Type B pancreatic cell (in vitro differentiated cells): Measurements from ENCODE around the gene KCNA2. TPM values are rescaled to one million over a fixed set of nuclear protein-coding genes. Genes with fewer than 3 reads are reported as not detected.

Source experiments
- DNase-seq: peaks from one replicate; pipeline ENCODE4 v3.0.0; 2021; ENCODE audit warnings: mixed read lengths; ENCODE audit not compliant: unreplicated experiment; ENCODE audit errors: extremely low spot score
- H3K27ac Mint-ChIP-seq: 2 replicates; pipeline ENCODE4 v1.8.0; 2021; ENCODE audit warnings: mild to moderate bottlenecking, mixed read lengths
- H3K27me3 Mint-ChIP-seq: 2 replicates; pipeline ENCODE4 v1.8.0; 2021; ENCODE audit warnings: mixed read lengths
- H3K36me3 Mint-ChIP-seq: 2 replicates; pipeline ENCODE4 v1.8.0; 2021; ENCODE audit warnings: mixed read lengths
- H3K4me1 Mint-ChIP-seq: one replicate; pipeline ENCODE4 v1.8.0; 2021; ENCODE audit warnings: mixed read lengths; ENCODE audit not compliant: unreplicated experiment
- H3K4me3 Mint-ChIP-seq: 2 replicates; pipeline ENCODE4 v1.8.0; 2021; ENCODE audit warnings: mild to moderate bottlenecking, mixed read lengths
- H3K9me3 Mint-ChIP-seq: 2 replicates; pipeline ENCODE4 v1.8.0; 2021; ENCODE audit warnings: mixed read lengths
- CTCF ChIP-seq: fragments of 200-600 bp; sonication (generic); conservative IDR thresholded peaks from 2 replicates; pipeline ENCODE4 v1.5.0; 2021; ENCODE audit warnings: antibody characterized with exemption, mild to moderate bottlenecking
- total RNA-seq: library from RNA; stranded (reverse); gene quantifications from 2 replicates; pipeline ENCODE4 v1.2.1, GENCODE V29; 2021; ENCODE audit warnings: low replicate concordance

Gene KCNA2
- total RNA-seq, 1 donor from 2014 or later = 1.1 TPM

DNA sequence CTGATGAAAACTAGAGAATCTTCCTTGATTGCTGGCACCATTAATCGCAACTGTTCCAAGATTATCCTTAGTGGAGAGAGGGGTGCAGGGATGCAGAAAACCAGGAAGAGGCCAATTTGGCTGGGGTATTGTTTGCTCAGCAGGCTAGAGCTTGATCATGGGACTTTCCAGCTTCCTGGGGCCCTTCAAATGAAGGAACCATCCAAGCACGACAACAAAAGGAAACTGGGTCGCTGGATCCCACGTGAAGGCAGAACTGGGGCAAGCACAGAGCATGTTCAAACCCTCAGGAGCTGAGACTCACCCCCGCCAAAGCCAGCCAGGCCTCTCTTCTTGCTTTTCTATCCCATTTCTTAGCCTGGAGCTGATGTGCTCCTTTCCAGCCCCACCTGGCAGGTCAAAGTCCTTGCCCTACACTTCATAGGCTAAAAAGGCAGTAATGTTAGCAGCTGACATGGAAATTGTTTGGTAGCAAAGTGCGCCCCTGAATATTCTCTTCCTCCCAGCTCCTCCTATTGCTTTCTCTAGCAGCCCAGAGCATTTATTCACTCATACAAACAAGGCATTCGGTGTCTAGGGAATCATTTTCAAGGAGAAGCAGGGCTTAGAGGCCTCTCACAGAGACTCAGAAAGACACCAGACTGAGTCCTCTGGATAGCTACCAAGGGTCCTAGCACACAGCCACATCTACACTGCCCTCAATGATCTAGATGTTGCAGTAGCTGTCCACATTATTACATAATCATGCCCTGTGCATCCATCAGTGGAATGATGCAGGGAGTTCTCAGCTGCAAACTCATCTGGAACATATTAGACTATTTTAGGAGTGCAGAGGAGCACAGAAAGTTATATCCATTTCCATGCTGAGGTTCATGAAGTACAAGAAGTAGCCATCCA, 11.5 kb downstream of the KCNA2 start:
- no peak for TF ChIP-seq CTCF
- H3K27me3 Mint-ChIP-seq = peaks cover 60% of the 10 kb centered on the region
- no peak overlapping the region for H3K27ac Mint-ChIP-seq
- no peak overlapping the region for H3K4me3 Mint-ChIP-seq
- H3K4me1 Mint-ChIP-seq = no peaks in the 10 kb centered on the region
- H3K36me3 Mint-ChIP-seq = no peaks in the 10 kb centered on the region
- H3K9me3 Mint-ChIP-seq = no peaks in the 10 kb centered on the region
- DNase-seq = no peak

GRCh38 chr1:110593902-110594301, 12.3 kb downstream of the KCNA2 start:
- peaks cover 53% of the 10 kb centered on the region for H3K27me3 Mint-ChIP-seq

GRCh38 chr1:110591956-110592355, 14.2 kb downstream of the KCNA2 start:
- peak; percentile 60 for DNase-seq
- Mint-ChIP-seq H3K9me3 (no peaks in the 10 kb centered on the region), H3K27me3 (peaks cover 56% of the 10 kb centered on the region), H3K4me1 (no peaks in the 10 kb centered on the region), H3K36me3 (no peaks in the 10 kb centered on the region), H3K4me3 (no peak overlapping the region), H3K27ac (no peak overlapping the region)
- TF ChIP-seq CTCF = no peak

More at GRCh38 chr1:110593902-110594301, 12.3 kb downstream of the KCNA2 start:
- TF ChIP-seq CTCF = no peak
- Mint-ChIP-seq H3K4me1 (no peaks in the 10 kb centered on the region), H3K27ac (no peak overlapping the region), H3K36me3 (no peaks in the 10 kb centered on the region), H3K4me3 (no peak overlapping the region), H3K9me3 (no peaks in the 10 kb centered on the region)
- DNase-seq = no peak

DNA sequence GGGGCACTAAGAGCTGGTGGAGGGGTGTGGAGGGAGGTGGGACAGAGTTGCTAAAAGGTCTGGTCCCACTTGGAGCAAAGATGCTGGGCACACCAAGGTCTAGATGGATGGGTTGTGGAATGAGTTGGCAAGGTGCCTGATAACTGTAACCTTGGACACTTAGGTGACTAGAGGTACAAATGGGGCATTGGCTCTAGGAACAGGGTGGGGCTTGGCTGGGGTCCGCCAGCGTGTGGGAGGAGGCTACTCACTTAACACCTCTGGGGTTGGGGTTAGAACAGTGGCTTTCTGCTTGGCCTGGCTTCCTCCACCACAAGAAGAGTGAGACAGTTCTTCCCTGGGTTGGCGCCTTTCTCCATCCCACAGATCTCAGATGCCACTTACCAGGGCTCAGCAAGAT, 17.2 kb downstream of the KCNA2 start:
- H3K27me3 Mint-ChIP-seq = peaks cover 34% of the 10 kb centered on the region

DNA sequence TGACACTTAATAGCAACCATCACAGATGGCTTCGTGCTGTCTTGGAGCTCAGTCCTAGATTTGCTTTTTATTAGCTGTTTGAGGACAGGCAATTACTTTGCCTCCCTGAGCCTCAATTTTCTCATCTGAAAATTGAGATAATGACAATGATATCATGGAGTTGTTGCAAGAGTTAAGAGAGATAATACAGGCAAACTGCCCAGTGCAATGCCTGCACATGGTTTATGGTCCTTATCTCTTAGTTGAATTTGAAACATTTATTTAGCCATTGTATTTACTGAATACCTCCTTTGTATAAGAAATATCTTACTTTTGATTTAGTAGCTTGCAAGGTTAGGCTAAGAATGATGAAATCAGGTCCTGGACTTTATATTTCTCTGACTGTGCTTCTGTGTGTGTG, 17.7 kb downstream of the KCNA2 start:
- no peak overlapping the region for H3K4me3 Mint-ChIP-seq
- H3K27me3 Mint-ChIP-seq = peaks cover 31% of the 10 kb centered on the region
- no peaks in the 10 kb centered on the region for H3K4me1 Mint-ChIP-seq
- no peak for TF ChIP-seq CTCF
- H3K36me3 Mint-ChIP-seq = no peaks in the 10 kb centered on the region
- H3K27ac Mint-ChIP-seq = no peak overlapping the region
- no peak for DNase-seq
- H3K9me3 Mint-ChIP-seq = no peaks in the 10 kb centered on the region

More for the DNA sequence above, 17.2 kb downstream of the KCNA2 start:
- Mint-ChIP-seq H3K9me3 (no peaks in the 10 kb centered on the region), H3K4me3 (no peak overlapping the region), H3K4me1 (no peaks in the 10 kb centered on the region), H3K27ac (no peak overlapping the region), H3K36me3 (no peaks in the 10 kb centered on the region)
- TF ChIP-seq CTCF = no peak
- DNase-seq = peak; percentile 29
